Measurements from ENCODE around the gene PRR19. TPM values are rescaled to one million over a fixed set of nuclear protein-coding genes. Genes with fewer than 3 reads are reported as not detected.

Gene PRR19
- total RNA-seq, 4 donors from 2014 or later, result 0.27 to 0.45 TPM; not detected in 2

DNA sequence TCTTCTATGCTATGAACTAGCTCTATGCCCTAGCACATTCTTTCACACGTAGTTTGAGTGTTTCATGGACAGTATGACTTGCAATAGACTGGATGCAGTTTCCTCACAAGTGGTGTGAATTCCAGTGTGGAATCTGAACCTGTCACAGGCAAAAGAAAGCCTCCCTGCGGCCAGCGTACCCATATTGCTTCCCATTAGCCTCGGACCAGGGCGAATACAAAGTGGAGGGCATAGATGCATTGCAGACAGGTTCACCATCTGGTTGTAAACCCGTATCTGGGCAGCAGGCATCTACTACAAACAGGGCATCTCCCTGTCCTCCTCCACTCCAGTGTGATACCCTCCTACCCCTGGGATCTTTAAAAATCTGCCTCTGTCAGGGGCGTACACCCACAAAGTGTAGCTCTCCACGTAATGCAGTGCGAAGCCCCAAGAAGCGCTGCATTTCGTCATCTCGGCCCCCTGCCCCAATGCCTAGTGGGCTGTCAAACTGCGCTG lies 34.2 kb upstream of the PRR19 start:
- no peaks in the 10 kb centered on the region for H3K27me3 ChIP-seq
- H3K36me3 ChIP-seq, result peaks cover 7% of the 10 kb centered on the region in 2 donors
- H3K9me3 ChIP-seq, result no peaks in the 10 kb centered on the region
- 7 to 9% methylated on average over 7 to 13 of the region's 13 CpGs for WGBS, 2 donors
- H3K4me3 ChIP-seq (replicated peaks in 1 of 3), result peak overlapping the region; percentile 4 to 66 (median 4)
- DNase-seq, result no peak
- intact Hi-C loops (cut with DNase I), result no loop called here
- H3K4me1 ChIP-seq, result peaks cover 20 to 29% of the 10 kb centered on the region in 2 donors
- H3K27ac ChIP-seq, result peak overlapping the region; percentile 96 to 100 (median 99)
- TF ChIP-seq POLR2A (IDR thresholded peaks at IDR 0.05) (no peak), CTCF (IDR thresholded peaks at IDR 0.05) (peak in 1 of 6 experiments; percentile 2)

- peak in 1 of 6 experiments; percentile 5 for TF ChIP-seq CTCF (IDR thresholded peaks at IDR 0.05)
- TF ChIP-seq POLR2A (IDR thresholded peaks at IDR 0.05), result peak in 1 of 2 donors; percentile 91
- DNase-seq, result peak; percentile 99
- Histone ChIP-seq H3K27me3 (no peaks in the 10 kb centered on the region), H3K9me3 (no peaks in the 10 kb centered on the region), H3K4me3 (replicated peaks in 1 of 3) (peak overlapping the region; percentile 30 to 66 (median 45)), H3K36me3 (peaks cover 13% of the 10 kb centered on the region in 2 donors), H3K4me1 (peaks cover 20 to 29% of the 10 kb centered on the region in 2 donors), H3K27ac (peak overlapping the region; percentile 96 to 100 (median 99))
- intact Hi-C loops (cut with DNase I), result no loop called here
- WGBS, 2 donors, result 0% methylated on average over 25 to 43 of the region's 46 CpGs
These were observed 33.7 kb upstream of the PRR19 start for GRCh38 chr19:42268142-42268703.

- H3K4me3 ChIP-seq (replicated peaks in 1 of 3), result peak within 1 kb of the TSS; percentile 45 to 66 (median 58)
- H3K4me1 ChIP-seq, result peaks cover 20 to 29% of the 10 kb centered on the region in 2 donors
- intact Hi-C loops (cut with DNase I), result no loop called here
- peaks cover 19% of the 10 kb centered on the region in 2 donors for H3K36me3 ChIP-seq
- DNase-seq, result peak; percentile 100
- no peaks in the 10 kb centered on the region for H3K27me3 ChIP-seq
- no peak for TF ChIP-seq CTCF (IDR thresholded peaks at IDR 0.05)
- TF ChIP-seq POLR2A (IDR thresholded peaks at IDR 0.05), result peak in 1 of 2 donors; percentile 13
- peak within 1 kb of the TSS; percentile 96 to 100 (median 99) for H3K27ac ChIP-seq
- H3K9me3 ChIP-seq, result no peaks in the 10 kb centered on the region
- WGBS, 2 donors, result 1 to 2% methylated on average over 40 to 48 of the region's 52 CpGs
These were observed 33.0 kb upstream of the PRR19 start, which contains the start of gene CIC for GRCh38 chr19:42268704-42269477. TSS of gene CIC (plus strand) at chr19:42269252. CDS start at chr19:42271784, 2,532 bp downstream.

- WGBS, 2 donors, result 32 to 38% methylated on average over 10 of the region's 10 CpGs
- Histone ChIP-seq H3K9me3 (no peaks in the 10 kb centered on the region), H3K27ac (peak overlapping the region; percentile 73 to 94 (median 90)), H3K36me3 (peaks cover 25 to 28% of the 10 kb centered on the region in 2 donors), H3K4me1 (peaks cover 20 to 29% of the 10 kb centered on the region in 2 donors), H3K4me3 (replicated peaks in 1 of 3) (peak overlapping the region in 2 of 3 donors; percentile 49 to 58), H3K27me3 (no peaks in the 10 kb centered on the region)
- TF ChIP-seq CTCF (IDR thresholded peaks at IDR 0.05) (no peak), POLR2A (IDR thresholded peaks at IDR 0.05) (no peak)
- intact Hi-C loops (cut with DNase I), result no loop called here
- no peak for DNase-seq
These were observed 32.2 kb upstream of the PRR19 start for GRCh38 chr19:42269478-42270345.
